H9 (cell line): ENCODE results near the gene PDIA6. TPM values are rescaled to one million over a fixed set of nuclear protein-coding genes. Genes with fewer than 3 reads are reported as not detected.

ENCODE experiments used
- DNase-seq: peaks from one replicate; pipeline ENCODE4 v3.0.0-alpha.2; 2017
- H2AFZ ChIP-seq: one replicate; pipeline ENCODE4 v1.6.1; 2013; ENCODE audit warnings: mild to moderate bottlenecking, low read length, control low read depth, moderate library complexity
- H2AK5ac ChIP-seq: 2 replicates; pipeline ENCODE4 v1.6.1; 2013; ENCODE audit warnings: low read length, control low read depth, mixed read lengths; ENCODE audit not compliant: insufficient read length
- H2BK120ac ChIP-seq: one replicate; pipeline ENCODE4 v1.6.1; 2013; ENCODE audit warnings: low read depth, mild to moderate bottlenecking, low read length, control low read depth, inconsistent platforms; ENCODE audit not compliant: poor library complexity, severe bottlenecking
- H2BK12ac ChIP-seq: 2 replicates; pipeline ENCODE4 v1.6.1; 2013; ENCODE audit warnings: low read length, control low read depth, mixed read lengths, low read depth; ENCODE audit not compliant: insufficient read length
- H2BK15ac ChIP-seq: 2 replicates; pipeline ENCODE4 v1.6.1; 2013; ENCODE audit warnings: low read depth, low read length, control low read depth
- H2BK20ac ChIP-seq: one replicate; pipeline ENCODE4 v1.6.1; 2013; ENCODE audit warnings: low read depth, mild to moderate bottlenecking, low read length, control low read depth, inconsistent platforms; ENCODE audit not compliant: poor library complexity, severe bottlenecking
- H2BK5ac ChIP-seq: 2 replicates; pipeline ENCODE4 v1.6.1; 2013; ENCODE audit warnings: low read length, control low read depth, mixed read lengths; ENCODE audit not compliant: insufficient read length
- H3K14ac ChIP-seq: 2 replicates; pipeline ENCODE4 v1.6.1; 2013; ENCODE audit warnings: low read length, control low read depth; ENCODE audit not compliant: insufficient read depth
- H3K18ac ChIP-seq: 2 replicates; pipeline ENCODE4 v1.6.1; 2013; ENCODE audit warnings: low read depth, mild to moderate bottlenecking, mixed read lengths, low read length, control low read depth; ENCODE audit not compliant: insufficient read length
- H3K23ac ChIP-seq: 2 replicates; pipeline ENCODE4 v1.6.1; 2013; ENCODE audit warnings: low read length, control low read depth, mixed read lengths, low read depth; ENCODE audit not compliant: insufficient read length
- H3K23me2 ChIP-seq: 2 replicates; pipeline ENCODE4 v1.6.1; 2013; ENCODE audit warnings: low read depth, mild to moderate bottlenecking, mixed read lengths, low read length, control low read depth; ENCODE audit not compliant: insufficient read length, poor library complexity, severe bottlenecking
- H3K27ac ChIP-seq: 2 replicates; pipeline ENCODE4 v1.5.1; 2013; ENCODE audit warnings: low read length, control low read depth, mixed read lengths, low read depth; ENCODE audit not compliant: insufficient read length
- H3K27me3 ChIP-seq: 2 replicates; pipeline ENCODE4 v1.6.1; 2013; ENCODE audit warnings: low read length, control low read depth, inconsistent platforms; ENCODE audit not compliant: insufficient read depth
- H3K4ac ChIP-seq: 2 replicates; pipeline ENCODE4 v1.6.1; 2013; ENCODE audit warnings: low read depth, mild to moderate bottlenecking, control low read depth, inconsistent platforms, low read length, moderate library complexity
- H3K4me1 ChIP-seq: 2 replicates; pipeline ENCODE4 v1.6.1; 2013; ENCODE audit warnings: low read length, control low read depth, inconsistent platforms; ENCODE audit not compliant: insufficient read depth
- H3K4me2 ChIP-seq: 2 replicates; pipeline ENCODE4 v1.6.1; 2013; ENCODE audit warnings: low read length, control low read depth, mixed read lengths; ENCODE audit not compliant: insufficient read length, insufficient read depth
- H3K56ac ChIP-seq: 2 replicates; pipeline ENCODE4 v1.6.1; 2013; ENCODE audit warnings: low read depth, mild to moderate bottlenecking, mixed read lengths, low read length, control low read depth; ENCODE audit not compliant: insufficient read length
- H3K79me1 ChIP-seq: 2 replicates; pipeline ENCODE4 v1.6.1; 2013; ENCODE audit warnings: low read depth, mild to moderate bottlenecking, moderate library complexity, low read length, control low read depth, inconsistent platforms; ENCODE audit not compliant: insufficient read depth, poor library complexity, severe bottlenecking
- H3K79me2 ChIP-seq: 2 replicates; pipeline ENCODE4 v1.6.1; 2013; ENCODE audit warnings: low read length, control low read depth, inconsistent platforms; ENCODE audit not compliant: insufficient read depth
- H3K9ac ChIP-seq: 2 replicates; pipeline ENCODE4 v1.6.1; 2013; ENCODE audit warnings: low read length, control low read depth, mixed read lengths; ENCODE audit not compliant: insufficient read length; ENCODE audit errors: extremely low read depth
- H3K9me3 ChIP-seq: one replicate; pipeline ENCODE4 v1.6.1; 2013; ENCODE audit warnings: low read depth, low read length, inconsistent platforms; ENCODE audit not compliant: control insufficient read depth
- H3T11ph ChIP-seq: one replicate; pipeline ENCODE4 v1.6.1; 2013; ENCODE audit warnings: mild to moderate bottlenecking, low read length, control low read depth, inconsistent platforms
- H4K20me1 ChIP-seq: one replicate; pipeline ENCODE4 v1.6.1; 2013; ENCODE audit not compliant: control insufficient read depth, insufficient read length, insufficient read depth
- H4K5ac ChIP-seq: 2 replicates; pipeline ENCODE4 v1.6.1; 2013; ENCODE audit warnings: low read depth, mild to moderate bottlenecking, mixed read lengths, low read length, control low read depth; ENCODE audit not compliant: insufficient read length
- H4K8ac ChIP-seq: replicated peaks from 2 replicates; pipeline ENCODE4 v1.6.1; 2013; ENCODE audit warnings: low read length, control low read depth, mixed read lengths, low read depth; ENCODE audit not compliant: insufficient read length
- H4K91ac ChIP-seq: 2 replicates; pipeline ENCODE4 v1.6.1; 2013; ENCODE audit warnings: low read depth, mild to moderate bottlenecking, moderate library complexity, mixed read lengths, low read length, control low read depth; ENCODE audit not compliant: insufficient read length
- H3K27ac Mint-ChIP-seq, 3 experiments: 2 replicates in 2 of 3; 3 replicates in 1 of 3; pipeline ENCODE4 v1.8.0; 2020 to 2021; ENCODE audit warnings: mixed read lengths in 3 of 3, mild to moderate bottlenecking in 1 of 3, moderate library complexity in 1 of 3
- H3K27me3 Mint-ChIP-seq: 2 replicates; pipeline ENCODE4 v1.8.0; 2021; ENCODE audit warnings: low read depth, mild to moderate bottlenecking, moderate library complexity, mixed read lengths
- H3K36me3 Mint-ChIP-seq, 3 experiments: 2 replicates in 2 of 3; 3 replicates in 1 of 3; pipeline ENCODE4 v1.8.0; 2020 to 2021; ENCODE audit warnings: low read depth in 3 of 3, mixed read lengths in 3 of 3; ENCODE audit not compliant: insufficient read depth in 1 of 3
- H3K4me1 Mint-ChIP-seq, 2 experiments: 2 replicates each; pipeline ENCODE4 v1.8.0; 2020; ENCODE audit warnings: mixed read lengths in 2 of 2
- H3K4me3 Mint-ChIP-seq, 2 experiments: 2 replicates in 1 of 2; 3 replicates in 1 of 2; pipeline ENCODE4 v1.8.0; 2020 to 2021; ENCODE audit warnings: mild to moderate bottlenecking in 2 of 2, mixed read lengths in 2 of 2, moderate library complexity in 1 of 2
- H3K9me3 Mint-ChIP-seq, 2 experiments: 2 replicates in 1 of 2; 3 replicates in 1 of 2; pipeline ENCODE4 v1.8.0; 2020; ENCODE audit warnings: mild to moderate bottlenecking in 2 of 2, mixed read lengths in 2 of 2, moderate library complexity in 1 of 2
- CTCF ChIP-seq: fragments of 200-600 bp; sonication (generic); conservative IDR thresholded peaks from 3 replicates; pipeline ENCODE4 v1.8.0; 2021; ENCODE audit warnings: antibody characterized with exemption, mild to moderate bottlenecking
- WGBS: extraction: QIAGEN DNeasy Blood & Tissue Kit; methylation state at CpG from one replicate; pipeline ENCODE4 v1.1.7; 2013; ENCODE audit warnings: missing lambda C conversion rate, low lambda C conversion rate, mixed read lengths; ENCODE audit not compliant: insufficient read length; ENCODE audit errors: extremely low coverage; 5-methylcytosine and 5-hydroxymethylcytosine counted together
- total RNA-seq: library from RNA; stranded (reverse); gene quantifications from 2 replicates; pipeline ENCODE4 v1.2.1, GENCODE V29; 2021

Gene PDIA6
- total RNA-seq, 1 experiment from 2014 or later: 301 TPM

GRCh38 chr2:10757814-10758286 is 54.7 kb downstream of the PDIA6 start:
- Histone ChIP-seq H3K79me2 (no peaks in the 10 kb centered on the region), H2BK5ac (no peak overlapping the region), H3K23me2 (no peaks in the 10 kb centered on the region), H2BK120ac (no peak overlapping the region), H3K9ac (no peak overlapping the region), H3T11ph (no peak overlapping the region), H3K27ac (no peak overlapping the region), H4K5ac (no peak overlapping the region), H4K20me1 (no peaks in the 10 kb centered on the region), H3K79me1 (no peaks in the 10 kb centered on the region), H4K91ac (no peak overlapping the region), H2BK20ac (no peak overlapping the region), H3K23ac (no peak overlapping the region), H3K4me1 (no peaks in the 10 kb centered on the region), H2BK15ac (no peak overlapping the region), H2BK12ac (no peak overlapping the region), H3K14ac (no peak overlapping the region), H2AFZ (no peak overlapping the region), H3K56ac (no peak overlapping the region), H3K4me2 (no peak overlapping the region), H3K4ac (no peak overlapping the region), H3K9me3 (no peaks in the 10 kb centered on the region), H3K18ac (no peak overlapping the region), H3K27me3 (no peaks in the 10 kb centered on the region), H4K8ac (no peak overlapping the region), H2AK5ac (no peak overlapping the region)
- no CpG with 5 or more reads among the region's 6 CpGs for WGBS
- Mint-ChIP-seq H3K27ac (no peak overlapping the region), H3K36me3 (no peaks in the 10 kb centered on the region), H3K9me3 (no peaks in the 10 kb centered on the region), H3K4me3 (no peak overlapping the region), H3K4me1 (peaks cover 2 to 5% of the 10 kb centered on the region in 2 experiments; a peak in 2 of 4 replicates), H3K27me3 (no peaks in the 10 kb centered on the region; the same call in 1 of the 2 replicates)
- TF ChIP-seq CTCF: no peak
- no peak for DNase-seq
